B cell (primary cell): Measurements from ENCODE around the gene PYROXD2. TPM values are rescaled to one million over a fixed set of nuclear protein-coding genes. Genes with fewer than 3 reads are reported as not detected.

Source experiments
- ATAC-seq: fragments of 200-7000 bp; cut with Tn5 transposase; one replicate; pipeline ENCODE4 v1.10.0; 2021; ENCODE audit warnings: low read depth, mild to moderate bottlenecking, moderate number of reproducible peaks, moderate library complexity
- CTCF ChIA-PET: fragments of 350-600 bp; sonication (Branson Sonifier 250); formaldehyde crosslinking; loops from one replicate; lab custom pipeline; 2021; ENCODE audit warnings: antibody characterized with exemption, inconsistent platforms; lab: Charles Lee
- POLR2A ChIA-PET: fragments of 350-600 bp; sonication (Branson Sonifier 250); formaldehyde crosslinking; loops from one replicate; lab custom pipeline; 2021; ENCODE audit warnings: antibody characterized with exemption; lab: Charles Lee
- DNase-seq: peaks from one replicate; pipeline ENCODE4 v3.0.0; 2013
- H2AFZ ChIP-seq: 2 replicates; pipeline ENCODE4 v1.6.1; 2012; ENCODE audit warnings: mild to moderate bottlenecking, low read depth, low read length; ENCODE audit not compliant: insufficient read depth, poor library complexity, severe bottlenecking
- H3K27ac ChIP-seq, 2 donors: 1 replicate in 1 of 2; 2 replicates in 1 of 2; pipeline ENCODE4 v1.5.1; 2012 to 2013; ENCODE audit warnings: low read length in 2 of 2, mild to moderate bottlenecking in 2 of 2, moderate library complexity in 1 of 2
- H3K27me3 ChIP-seq, 4 experiments: fragments of 200-600 bp in 1 of 4; sonication (generic) in 1 of 4; replicated peaks in 1 of 4; 1 replicate in 2 of 4; 2 replicates in 2 of 4; pipeline versions ENCODE4 v1.6.1 to v1.7.0; 2013 to 2016; ENCODE audit warnings: low read length in 3 of 4, mild to moderate bottlenecking in 2 of 4, mixed read lengths in 1 of 4, moderate library complexity in 1 of 4; ENCODE audit not compliant: insufficient read depth in 4 of 4, control insufficient read depth in 3 of 4; ENCODE audit errors: control extremely low read depth in 1 of 4
- H3K36me3 ChIP-seq, 2 experiments: replicated peaks in 1 of 2; 1 replicate in 1 of 2; 2 replicates in 1 of 2; pipeline versions ENCODE4 v1.6.1 to v1.7.1; 2013; ENCODE audit warnings: low read length in 1 of 2; ENCODE audit not compliant: insufficient read depth in 2 of 2, control insufficient read depth in 1 of 2; ENCODE audit errors: control extremely low read depth in 1 of 2, extremely low read depth in 1 of 2
- H3K4me1 ChIP-seq, 2 donors: fragments of 200-600 bp in 1 of 2; sonication (generic) in 1 of 2; 1 replicate in 1 of 2; 2 replicates in 1 of 2; pipeline versions ENCODE4 v1.5.1 to v1.6.1; 2013 to 2017; ENCODE audit warnings: low read length in 2 of 2; ENCODE audit not compliant: control insufficient read depth in 2 of 2, insufficient read depth in 2 of 2
- H3K4me2 ChIP-seq: replicated peaks from 2 replicates; pipeline ENCODE3; 2012; ENCODE audit warnings: mild to moderate bottlenecking, low read depth, low read length; ENCODE audit not compliant: poor library complexity, severe bottlenecking
- H3K4me3 ChIP-seq, 5 experiments: fragments of 200-600 bp in 1 of 5; sonication (generic) in 1 of 5; 1 replicate in 3 of 5; 2 replicates in 2 of 5; pipeline versions ENCODE4 v1.5.1 to v1.7.0; 2011 to 2016; ENCODE audit warnings: low read length in 4 of 5, mild to moderate bottlenecking in 4 of 5, low read depth in 2 of 5, control low read depth in 1 of 5, moderate library complexity in 1 of 5; ENCODE audit not compliant: insufficient read depth in 1 of 5; ENCODE audit errors: control extremely low read depth in 1 of 5, extremely low read depth in 1 of 5
- H3K79me2 ChIP-seq: fragments of 200-600 bp; sonication (generic); one replicate; pipeline ENCODE4 v1.6.0; 2016; ENCODE audit warnings: low read length; ENCODE audit not compliant: control insufficient read depth, insufficient read depth
- H3K9ac ChIP-seq: fragments of 200-600 bp; sonication (generic); 2 replicates; pipeline ENCODE4 v1.6.1; 2017; ENCODE audit warnings: mild to moderate bottlenecking, low read length, moderate library complexity
- H3K9me3 ChIP-seq, 3 donors: one replicate each; pipeline versions ENCODE4 v1.6.1 to v1.7.1; 2013; ENCODE audit warnings: low read length in 2 of 3; ENCODE audit not compliant: control insufficient read depth in 2 of 3, insufficient read depth in 1 of 3; ENCODE audit errors: control extremely low read depth in 1 of 3
- H4K20me1 ChIP-seq: 2 replicates; pipeline ENCODE4 v1.6.0; 2012; ENCODE audit warnings: mild to moderate bottlenecking, low read length; ENCODE audit not compliant: insufficient read depth, control insufficient read depth, poor library complexity, severe bottlenecking
- H3K27ac Mint-ChIP-seq: one replicate; pipeline ENCODE4 v1.8.0; 2021; ENCODE audit warnings: mixed read lengths
- H3K27me3 Mint-ChIP-seq: one replicate; pipeline ENCODE4 v1.8.0; 2021; ENCODE audit warnings: mixed read lengths
- H3K4me1 Mint-ChIP-seq: one replicate; pipeline ENCODE4 v1.8.0; 2021; ENCODE audit warnings: mixed read lengths
- H3K4me3 Mint-ChIP-seq: one replicate; pipeline ENCODE4 v1.8.0; 2021; ENCODE audit warnings: mixed read lengths
- H3K9me3 Mint-ChIP-seq: one replicate; pipeline ENCODE4 v1.8.0; 2022; ENCODE audit warnings: mixed read lengths; ENCODE audit not compliant: insufficient read depth
- EZH2 ChIP-seq: IDR thresholded peaks from 2 replicates; pipeline ENCODE4 v1.6.1; 2012; ENCODE audit warnings: borderline replicate concordance, low read depth, mild to moderate bottlenecking, moderate library complexity, low read length; ENCODE audit not compliant: insufficient read depth, poor library complexity, severe bottlenecking
- WGBS: methylation state at CpG from one replicate; pipeline ENCODE4 v1.1.5; 2013; ENCODE audit warnings: missing lambda C conversion rate; ENCODE audit not compliant: insufficient coverage; 5-methylcytosine and 5-hydroxymethylcytosine counted together
- intact Hi-C: fragments of 100-400 bp; cut with micrococcal nuclease; formaldehyde crosslinking; loops from one replicate; pipeline ENCODE4 v1.10.0; 2022
- polyA plus RNA-seq: library from polyadenylated mRNA; depleted of rRNA; stranded (reverse); fragments of >200 nt; gene quantifications from 2 replicates; pipeline ENCODE4 v1.2.3, GENCODE V29; 2012
- total RNA-seq, 2 donors: library from RNA; stranded (reverse); fragments of 120-200 nt in 1 of 2; gene quantifications; 1 replicate in 1 of 2; 2 replicates in 1 of 2; pipeline versions ENCODE4 v1.2.3 to v1.2.4, GENCODE V29; 2013 to 2022
- TF ChIP-seq, protein P1 (sequence below): fragments of 200-600 bp; IDR thresholded peaks from one replicate; pipeline ENCODE4 v1.8.0; 2022; ENCODE audit warnings: antibody characterized with exemption, mild to moderate bottlenecking

Gene PYROXD2
- total and polyA plus RNA-seq, 2 donors (not counting 1 experiment from before 2014, with no cell fraction given), result 25.1 to 960 TPM

DNA sequence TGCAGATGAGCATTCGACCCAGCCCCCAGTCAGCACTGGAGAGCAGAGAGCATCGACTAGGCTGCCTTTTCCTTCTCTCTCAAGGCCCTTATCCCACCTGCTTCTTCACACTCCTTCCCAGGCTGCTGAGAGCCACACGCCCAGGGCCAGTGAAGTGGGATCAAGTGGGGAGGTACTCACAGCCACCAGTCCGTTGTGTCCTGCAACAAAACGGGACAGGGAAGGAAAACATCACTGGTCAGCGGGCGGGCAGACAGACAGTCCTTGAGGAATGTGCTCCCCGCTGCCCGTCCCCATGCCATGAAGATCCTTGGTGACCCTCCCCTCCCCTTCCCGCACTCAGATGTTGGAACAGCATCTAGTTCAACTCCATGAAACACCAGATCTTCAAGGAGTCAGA is 4.2 kb downstream of the PYROXD2 start:
- Histone ChIP-seq H3K4me3 (no peak overlapping the region), H3K9me3 (no peaks in the 10 kb centered on the region), H3K27me3 (no peaks in the 10 kb centered on the region), H2AFZ (no peak overlapping the region), H3K4me1 (peaks cover 13 to 14% of the 10 kb centered on the region in 2 donors), H3K79me2 (no peaks in the 10 kb centered on the region), H3K9ac (no peak overlapping the region), H4K20me1 (no peaks in the 10 kb centered on the region), H3K27ac (no peak overlapping the region), H3K36me3 (no peaks in the 10 kb centered on the region), H3K4me2 (no peak overlapping the region)
- intact Hi-C loops, result no loop called here
- 96% methylated on average over 8 of the region's 10 CpGs for WGBS
- Mint-ChIP-seq H3K27ac (no peak overlapping the region), H3K27me3 (no peaks in the 10 kb centered on the region), H3K4me1 (peaks cover 13% of the 10 kb centered on the region), H3K4me3 (no peak overlapping the region), H3K9me3 (no peaks in the 10 kb centered on the region)
- DNase-seq, result no peak
- ATAC-seq, result no peak
- POLR2A ChIA-PET, result no interaction called here
- CTCF ChIA-PET, result interaction anchor here (2.5 kb wide), 1 partner anchor 15 kb away, joined by 8 read pairs; no protein-coding TSS in a partner anchor
- no peak for TF ChIP-seq EZH2
- TF ChIP-seq, protein P1, sequence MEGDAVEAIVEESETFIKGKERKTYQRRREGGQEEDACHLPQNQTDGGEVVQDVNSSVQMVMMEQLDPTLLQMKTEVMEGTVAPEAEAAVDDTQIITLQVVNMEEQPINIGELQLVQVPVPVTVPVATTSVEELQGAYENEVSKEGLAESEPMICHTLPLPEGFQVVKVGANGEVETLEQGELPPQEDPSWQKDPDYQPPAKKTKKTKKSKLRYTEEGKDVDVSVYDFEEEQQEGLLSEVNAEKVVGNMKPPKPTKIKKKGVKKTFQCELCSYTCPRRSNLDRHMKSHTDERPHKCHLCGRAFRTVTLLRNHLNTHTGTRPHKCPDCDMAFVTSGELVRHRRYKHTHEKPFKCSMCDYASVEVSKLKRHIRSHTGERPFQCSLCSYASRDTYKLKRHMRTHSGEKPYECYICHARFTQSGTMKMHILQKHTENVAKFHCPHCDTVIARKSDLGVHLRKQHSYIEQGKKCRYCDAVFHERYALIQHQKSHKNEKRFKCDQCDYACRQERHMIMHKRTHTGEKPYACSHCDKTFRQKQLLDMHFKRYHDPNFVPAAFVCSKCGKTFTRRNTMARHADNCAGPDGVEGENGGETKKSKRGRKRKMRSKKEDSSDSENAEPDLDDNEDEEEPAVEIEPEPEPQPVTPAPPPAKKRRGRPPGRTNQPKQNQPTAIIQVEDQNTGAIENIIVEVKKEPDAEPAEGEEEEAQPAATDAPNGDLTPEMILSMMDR, result no peak

DNA sequence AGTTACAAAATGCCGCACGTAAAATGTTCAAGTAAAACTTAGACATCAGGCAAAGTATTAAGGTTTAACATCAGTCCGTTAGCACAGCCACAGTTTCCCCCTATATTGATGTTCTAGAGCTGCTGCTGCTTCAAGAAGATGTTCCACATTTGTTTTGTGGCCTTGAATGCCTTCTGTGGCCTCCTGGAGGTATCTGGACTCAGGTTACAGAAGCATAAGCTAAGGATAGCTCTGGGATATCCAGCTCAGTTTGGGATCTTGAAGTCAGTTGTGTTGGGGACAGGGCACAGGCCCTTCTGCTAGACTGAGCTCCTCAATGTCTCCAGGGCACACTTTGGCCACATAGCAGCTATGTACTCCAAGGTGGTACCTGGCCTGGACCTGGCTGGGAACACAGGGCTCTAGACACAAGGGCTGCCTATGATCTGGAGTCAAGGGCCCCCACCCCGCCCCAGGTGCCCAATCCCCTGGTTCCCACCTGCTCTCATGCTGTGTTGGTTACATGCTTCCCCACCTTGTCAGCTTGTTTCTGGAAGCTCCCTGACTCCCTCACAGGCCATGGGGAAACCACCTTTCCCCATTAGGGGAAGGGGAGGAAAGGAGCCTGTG is 4.7 kb downstream of the PYROXD2 start:
- no peak overlapping the region for H2AFZ ChIP-seq
- Mint-ChIP-seq H3K4me1 (peaks cover 13% of the 10 kb centered on the region), H3K9me3 (no peaks in the 10 kb centered on the region), H3K27ac (no peak overlapping the region), H3K4me3 (no peak overlapping the region), H3K27me3 (no peaks in the 10 kb centered on the region)
- H3K4me1 ChIP-seq, result peaks cover 12% of the 10 kb centered on the region in 2 donors
- CTCF ChIA-PET, result interaction anchor here (2.5 kb wide), 1 partner anchor 15 kb away, joined by 8 read pairs; no protein-coding TSS in a partner anchor
- TF ChIP-seq, protein P1, result no peak
- TF ChIP-seq EZH2, result no peak
- H4K20me1 ChIP-seq, result no peaks in the 10 kb centered on the region
- no peak overlapping the region for H3K9ac ChIP-seq
- WGBS, result no CpG with 5 or more reads among the region's 4 CpGs
- no peaks in the 10 kb centered on the region for H3K27me3 ChIP-seq
- H3K36me3 ChIP-seq, result no peaks in the 10 kb centered on the region
- H3K79me2 ChIP-seq, result no peaks in the 10 kb centered on the region
- no peaks in the 10 kb centered on the region for H3K9me3 ChIP-seq
- POLR2A ChIA-PET, result no interaction called here
- ATAC-seq, result no peak
- H3K27ac ChIP-seq, result no peak overlapping the region
- intact Hi-C loops, result no loop called here
- no peak for DNase-seq
- no peak overlapping the region for H3K4me3 ChIP-seq
- H3K4me2 ChIP-seq, result no peak overlapping the region
